CD4-positive, alpha-beta memory T cell (primary cell): ENCODE data around the gene DDX49. TPM values are rescaled to one million over a fixed set of nuclear protein-coding genes. Genes with fewer than 3 reads are reported as not detected.

Experiments used
- polyA plus RNA-seq, 2 donors: library from polyadenylated mRNA; unstranded; fragments of 300-500 nt; fragmentation: Illumina TruSeq; gene quantifications; one replicate each; pipeline ENCODE4 v1.2.3, GENCODE V29; 2021
- total RNA-seq, 2 experiments: library from RNA; stranded (reverse); gene quantifications; one replicate each; pipeline ENCODE4 v1.2.3, GENCODE V29; 2021

The DDX49 gene
- total and polyA plus RNA-seq, 4 experiments from 2014 or later: 20.7 to 43.6 (median 36.5) TPM

Other genes with a start within 250 kb of the DDX49 start
- 10 to 100 TPM; 19.6 to 20.8 TPM for gene CRTC1, start 236.0 kb upstream of the DDX49 start, total RNA-seq
- 1 to 10 TPM in 1 of 2 donors, not detected in 1; 1.7 TPM for gene CRTC1, start 236.0 kb upstream of the DDX49 start, polyA plus RNA-seq
- gene COMP, start 128.4 kb upstream of the DDX49 start, total RNA-seq: not detected
- not detected for gene COMP, start 128.4 kb upstream of the DDX49 start, polyA plus RNA-seq
- gene UPF1, start 87.8 kb upstream of the DDX49 start, total RNA-seq: 100 to 1,000 TPM; 127 to 130 TPM
- gene UPF1, start 87.8 kb upstream of the DDX49 start, polyA plus RNA-seq: 10 to 100 TPM in 1 of 2 donors, 1 to 10 TPM in 1; 2.6 to 21.9 TPM
- not detected for gene CERS1, start 23.6 kb upstream of the DDX49 start, total RNA-seq
- not detected for gene CERS1, start 23.6 kb upstream of the DDX49 start, polyA plus RNA-seq
- gene COPE, start 328 bp upstream of the DDX49 start, total RNA-seq: 100 to 1,000 TPM; 165 to 170 TPM
- 100 to 1,000 TPM; 273 to 276 TPM for gene COPE, start 328 bp upstream of the DDX49 start, polyA plus RNA-seq
- gene HOMER3, start 21.5 kb downstream of the DDX49 start, total RNA-seq: 1 to 10 TPM; 2.1 to 2.4 TPM
- gene HOMER3, start 21.5 kb downstream of the DDX49 start, polyA plus RNA-seq: 1 to 10 TPM; 2.6 to 2.7 TPM
- 100 to 1,000 TPM; 111 to 113 TPM for gene SUGP2, start 113.8 kb downstream of the DDX49 start, total RNA-seq
- gene SUGP2, start 113.8 kb downstream of the DDX49 start, polyA plus RNA-seq: 1 to 10 TPM; 3.9 to 8.2 TPM
- 10 to 100 TPM; 11.8 to 12.8 TPM for gene ARMC6, start 113.9 kb downstream of the DDX49 start, total RNA-seq
- gene ARMC6, start 113.9 kb downstream of the DDX49 start, polyA plus RNA-seq: 10 to 100 TPM; 23.6 to 25.8 TPM
- 10 to 100 TPM; 28.3 to 31.6 TPM for gene SLC25A42, start 144.3 kb downstream of the DDX49 start, total RNA-seq
- 10 to 100 TPM; 11.3 to 13.7 TPM for gene SLC25A42, start 144.3 kb downstream of the DDX49 start, polyA plus RNA-seq
- 10 to 100 TPM; 22.5 to 25.1 TPM for gene TMEM161A, start 218.8 kb downstream of the DDX49 start, total RNA-seq
- 10 to 100 TPM; 17.0 to 31.2 TPM for gene TMEM161A, start 218.8 kb downstream of the DDX49 start, polyA plus RNA-seq